ENCODE measurements around the gene ATP5F1E.

Gene ATP5F1E

GRCh38 chr20:59001068-59001448, 31.1 kb downstream of the ATP5F1E start:
- ChIA-PET POLR2A (no interaction called here), CTCF (no interaction called here)
- no peak for TF ChIP-seq L3MBTL2 (conservative IDR thresholded peaks at IDR 0.05)
- no peak for TF ChIP-seq ELF4 (IDR thresholded peaks at IDR 0.05)
- TF ChIP-seq PKNOX1 (IDR thresholded peaks at IDR 0.05): no peak
- no peak for TF ChIP-seq ZNF384 (IDR thresholded peaks at IDR 0.05)
- TF ChIP-seq TARDBP (IDR thresholded peaks at IDR 0.05): no peak
- TF ChIP-seq CTBP1 (IDR thresholded peaks at IDR 0.05; ENCODE audit: borderline replicate concordance): no peak
- TF ChIP-seq LEF1 (IDR thresholded peaks at IDR 0.05; ENCODE audit: borderline replicate concordance): no peak
- no peak for TF ChIP-seq ARNT (IDR thresholded peaks at IDR 0.05)
- no peak for TF ChIP-seq FOXK2 (IDR thresholded peaks at IDR 0.05)
- no peak for TF ChIP-seq FOXM1 (IDR thresholded peaks at IDR 0.05; ENCODE audit: borderline replicate concordance)
- no peak for TF ChIP-seq HDGF (IDR thresholded peaks at IDR 0.05; ENCODE audit: borderline replicate concordance)
- TF ChIP-seq SP1 (IDR thresholded peaks at IDR 0.05): no peak
- no peak for TF ChIP-seq FOXA1 (IDR thresholded peaks at IDR 0.05)
- TF ChIP-seq SUZ12 (IDR thresholded peaks at IDR 0.05): no peak
- no peak for TF ChIP-seq BHLHE40 (IDR thresholded peaks at IDR 0.05; ENCODE audit: borderline replicate concordance)
- TF ChIP-seq NFRKB (IDR thresholded peaks at IDR 0.05): no peak
- no peak for DNase-seq (ENCODE audit: extremely low spot score)

GRCh38 chr20:59000326-59000725, 31.8 kb downstream of the ATP5F1E start:
- DNase-seq (ENCODE audit: extremely low spot score): no peak
- CTCF ChIA-PET: interaction anchor here (0.6 kb wide), 1 partner anchor 590 kb away, joined by 3 read pairs; no protein-coding TSS in a partner anchor
- POLR2A ChIA-PET: no interaction called here
- TF ChIP-seq CTBP1 (IDR thresholded peaks at IDR 0.05; ENCODE audit: borderline replicate concordance) (no peak), SP1 (IDR thresholded peaks at IDR 0.05) (no peak)

GRCh38 chr20:58998656-58999055, 33.5 kb downstream of the ATP5F1E start:
- TF ChIP-seq FOXK2 (IDR thresholded peaks at IDR 0.05) (no peak), HDGF (IDR thresholded peaks at IDR 0.05; ENCODE audit: borderline replicate concordance) (no peak), SP1 (IDR thresholded peaks at IDR 0.05) (no peak)
- DNase-seq (ENCODE audit: extremely low spot score): no peak
- CTCF ChIA-PET: no interaction called here
- POLR2A ChIA-PET: interaction anchor here (1.2 kb wide), 1 partner anchor 485 kb away, joined by 3 read pairs; no protein-coding TSS in a partner anchor

- TF ChIP-seq SUZ12 (IDR thresholded peaks at IDR 0.05): no peak
- POLR2A ChIA-PET: no interaction called here
- CTCF ChIA-PET: interaction anchor here (0.6 kb wide), 2 partner anchors 38 to 99 kb away, joined by 3 read pairs; no protein-coding TSS in a partner anchor
- no peak for DNase-seq (ENCODE audit: extremely low spot score)
Measured at GRCh38 chr20:58997141-58997770, 34.9 kb downstream of the ATP5F1E start.

- CTCF ChIA-PET: no interaction called here
- DNase-seq (ENCODE audit: extremely low spot score): no peak
- TF ChIP-seq SUZ12 (IDR thresholded peaks at IDR 0.05) (no peak), SP1 (IDR thresholded peaks at IDR 0.05) (no peak), BHLHE40 (IDR thresholded peaks at IDR 0.05; ENCODE audit: borderline replicate concordance) (no peak)
- POLR2A ChIA-PET: interaction anchor here (1.3 kb wide), 1 partner anchor 15 kb away, joined by 7 read pairs; the partner anchor contains the start of gene NELFCD
Measured at GRCh38 chr20:58996226-58996611, 35.9 kb downstream of the ATP5F1E start.

- TF ChIP-seq BHLHE40 (IDR thresholded peaks at IDR 0.05; ENCODE audit: borderline replicate concordance) (no peak), LEF1 (IDR thresholded peaks at IDR 0.05; ENCODE audit: borderline replicate concordance) (no peak), SUZ12 (IDR thresholded peaks at IDR 0.05) (no peak), ARNT (IDR thresholded peaks at IDR 0.05) (no peak), ELF4 (IDR thresholded peaks at IDR 0.05) (no peak), ZNF384 (IDR thresholded peaks at IDR 0.05) (no peak), SP1 (IDR thresholded peaks at IDR 0.05) (no peak), L3MBTL2 (conservative IDR thresholded peaks at IDR 0.05) (no peak), FOXM1 (IDR thresholded peaks at IDR 0.05; ENCODE audit: borderline replicate concordance) (no peak)
- ChIA-PET CTCF (no interaction called here), POLR2A (interaction anchor here (1.3 kb wide), 1 partner anchor 14 kb away, joined by 7 read pairs; the partner anchor contains the start of gene NELFCD)
- DNase-seq (ENCODE audit: extremely low spot score): no peak
Measured at GRCh38 chr20:58995461-58996225, 36.5 kb downstream of the ATP5F1E start.

GRCh38 chr20:58994390-58995159, 37.6 kb downstream of the ATP5F1E start:
- DNase-seq (ENCODE audit: extremely low spot score): no peak
- POLR2A ChIA-PET: interaction anchor here (1.4 to 4.4 kb wide), 2 partner anchors 13 to 37 kb away, joined by 3 to 19 read pairs; partner anchors contain the start of genes ATP5F1E and NELFCD
- CTCF ChIA-PET: no interaction called here
- TF ChIP-seq FOXA1 (IDR thresholded peaks at IDR 0.05): no peak
- no peak for TF ChIP-seq SP1 (IDR thresholded peaks at IDR 0.05)
- no peak for TF ChIP-seq PKNOX1 (IDR thresholded peaks at IDR 0.05)
- no peak for TF ChIP-seq CTBP1 (IDR thresholded peaks at IDR 0.05; ENCODE audit: borderline replicate concordance)
- TF ChIP-seq ZNF384 (IDR thresholded peaks at IDR 0.05): no peak
- no peak for TF ChIP-seq FOXK2 (IDR thresholded peaks at IDR 0.05)
- no peak for TF ChIP-seq ELF4 (IDR thresholded peaks at IDR 0.05)
- no peak for TF ChIP-seq SUZ12 (IDR thresholded peaks at IDR 0.05)

Measured in HEK293T (cell line).